Astrocyte (in vitro differentiated cells and primary cell): Measurements from ENCODE around the gene FSTL5.

Experiments
- EZH2 ChIP-seq: IDR thresholded peaks from 2 replicates; pipeline ENCODE4 v1.6.1; 2012; ENCODE audit warnings: mild to moderate bottlenecking, low read length, inconsistent platforms; ENCODE audit not compliant: insufficient read depth
- TF ChIP-seq, protein P1 (sequence below): IDR thresholded peaks from 2 replicates; pipeline ENCODE4 v1.5.1; 2011; ENCODE audit warnings: low read depth, mild to moderate bottlenecking, inconsistent platforms, low read length, moderate library complexity; ENCODE audit not compliant: insufficient read depth

DNA sequence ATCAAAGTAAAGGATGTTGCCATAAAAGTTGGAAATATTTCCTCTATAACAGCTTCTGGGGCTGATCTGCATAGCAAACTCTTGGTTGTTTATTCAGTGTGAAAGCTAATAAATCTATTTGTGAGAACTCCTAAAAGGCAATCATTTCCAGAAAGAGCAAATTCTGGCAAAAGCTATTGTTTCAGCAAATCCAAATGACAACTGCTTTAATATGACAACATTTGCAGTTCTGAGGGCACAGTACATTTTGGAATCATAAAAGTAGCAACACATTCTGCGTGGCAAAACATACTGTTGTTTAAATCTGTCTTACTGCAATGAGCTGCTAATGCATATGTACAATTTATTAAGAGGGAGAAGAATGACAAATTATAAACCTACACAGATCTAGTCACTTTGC is 818.1 kb downstream of the FSTL5 start:
- TF ChIP-seq, protein P1, sequence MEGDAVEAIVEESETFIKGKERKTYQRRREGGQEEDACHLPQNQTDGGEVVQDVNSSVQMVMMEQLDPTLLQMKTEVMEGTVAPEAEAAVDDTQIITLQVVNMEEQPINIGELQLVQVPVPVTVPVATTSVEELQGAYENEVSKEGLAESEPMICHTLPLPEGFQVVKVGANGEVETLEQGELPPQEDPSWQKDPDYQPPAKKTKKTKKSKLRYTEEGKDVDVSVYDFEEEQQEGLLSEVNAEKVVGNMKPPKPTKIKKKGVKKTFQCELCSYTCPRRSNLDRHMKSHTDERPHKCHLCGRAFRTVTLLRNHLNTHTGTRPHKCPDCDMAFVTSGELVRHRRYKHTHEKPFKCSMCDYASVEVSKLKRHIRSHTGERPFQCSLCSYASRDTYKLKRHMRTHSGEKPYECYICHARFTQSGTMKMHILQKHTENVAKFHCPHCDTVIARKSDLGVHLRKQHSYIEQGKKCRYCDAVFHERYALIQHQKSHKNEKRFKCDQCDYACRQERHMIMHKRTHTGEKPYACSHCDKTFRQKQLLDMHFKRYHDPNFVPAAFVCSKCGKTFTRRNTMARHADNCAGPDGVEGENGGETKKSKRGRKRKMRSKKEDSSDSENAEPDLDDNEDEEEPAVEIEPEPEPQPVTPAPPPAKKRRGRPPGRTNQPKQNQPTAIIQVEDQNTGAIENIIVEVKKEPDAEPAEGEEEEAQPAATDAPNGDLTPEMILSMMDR = no peak
- TF ChIP-seq EZH2 = no peak
